AG04450 (cell line): Measurements from ENCODE around the gene TCEA2. TPM values are rescaled to one million over a fixed set of nuclear protein-coding genes. Genes with fewer than 3 reads are reported as not detected.

Experiments
- CTCF ChIA-PET: fragments of 300-600, 350-600 bp; formaldehyde crosslinking; extraction: SDS; loops from one replicate; lab custom pipeline; 2022; ENCODE audit warnings: antibody characterized with exemption, inconsistent platforms; lab: Charles Lee
- POLR2A ChIA-PET: fragments of 350-600 bp; formaldehyde crosslinking; extraction: SDS; loops from one replicate; lab custom pipeline; 2021; ENCODE audit warnings: antibody characterized with exemption, inconsistent platforms; lab: Yijun Ruan, JAX
- DNase-seq: peaks from one replicate; pipeline ENCODE4 v3.0.0-alpha.2; 2011; ENCODE audit warnings: low read depth, low spot score
- H3K27ac ChIP-seq: one replicate; pipeline ENCODE4 v1.5.1; 2012; ENCODE audit warnings: low read depth, low read length, control low read depth
- H3K27me3 ChIP-seq: one replicate; pipeline ENCODE4 v1.6.0; 2012; ENCODE audit warnings: low read length; ENCODE audit not compliant: control insufficient read depth, insufficient read depth
- H3K4me3 ChIP-seq: 2 replicates; pipeline ENCODE4 v1.5.1; 2011; ENCODE audit warnings: mild to moderate bottlenecking, low read depth, low read length, control low read depth
- H3K9me3 ChIP-seq: 2 replicates; pipeline ENCODE4 v1.5.1; 2012; ENCODE audit warnings: low read length; ENCODE audit not compliant: control insufficient read depth, insufficient read depth
- polyA plus RNA-seq: library from polyadenylated mRNA; depleted of rRNA; stranded (reverse); fragments of >200 nt; gene quantifications from 2 replicates; pipeline ENCODE4 v1.2.3, GENCODE V29; 2011
- TF ChIP-seq, protein P1 (sequence below): IDR thresholded peaks from 2 replicates; pipeline ENCODE4 v1.5.1; 2011; ENCODE audit warnings: low read depth, low read length, control low read depth, inconsistent platforms

Gene TCEA2
- polyA plus RNA-seq, 1 experiment = 12.8 TPM

DNA sequence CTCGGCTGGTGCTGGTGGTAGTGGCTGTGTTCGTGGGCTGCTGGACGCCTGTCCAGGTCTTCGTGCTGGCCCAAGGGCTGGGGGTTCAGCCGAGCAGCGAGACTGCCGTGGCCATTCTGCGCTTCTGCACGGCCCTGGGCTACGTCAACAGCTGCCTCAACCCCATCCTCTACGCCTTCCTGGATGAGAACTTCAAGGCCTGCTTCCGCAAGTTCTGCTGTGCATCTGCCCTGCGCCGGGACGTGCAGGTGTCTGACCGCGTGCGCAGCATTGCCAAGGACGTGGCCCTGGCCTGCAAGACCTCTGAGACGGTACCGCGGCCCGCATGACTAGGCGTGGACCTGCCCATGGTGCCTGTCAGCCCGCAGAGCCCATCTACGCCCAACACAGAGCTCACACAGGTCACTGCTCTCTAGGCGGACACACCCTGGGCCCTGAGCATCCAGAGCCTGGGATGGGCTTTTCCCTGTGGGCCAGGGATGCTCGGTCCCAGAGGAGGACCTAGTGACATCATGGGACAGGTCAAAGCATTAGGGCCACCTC, 35.5 kb downstream of the TCEA2 start:
- ChIA-PET CTCF (no interaction called here), POLR2A (no interaction called here)
- Histone ChIP-seq H3K27me3 (peaks cover 31% of the 10 kb centered on the region), H3K4me3 (no peak overlapping the region), H3K27ac (no peak overlapping the region), H3K9me3 (peaks cover 5% of the 10 kb centered on the region; the same call in 1 of the 2 replicates)
- TF ChIP-seq, protein P1, sequence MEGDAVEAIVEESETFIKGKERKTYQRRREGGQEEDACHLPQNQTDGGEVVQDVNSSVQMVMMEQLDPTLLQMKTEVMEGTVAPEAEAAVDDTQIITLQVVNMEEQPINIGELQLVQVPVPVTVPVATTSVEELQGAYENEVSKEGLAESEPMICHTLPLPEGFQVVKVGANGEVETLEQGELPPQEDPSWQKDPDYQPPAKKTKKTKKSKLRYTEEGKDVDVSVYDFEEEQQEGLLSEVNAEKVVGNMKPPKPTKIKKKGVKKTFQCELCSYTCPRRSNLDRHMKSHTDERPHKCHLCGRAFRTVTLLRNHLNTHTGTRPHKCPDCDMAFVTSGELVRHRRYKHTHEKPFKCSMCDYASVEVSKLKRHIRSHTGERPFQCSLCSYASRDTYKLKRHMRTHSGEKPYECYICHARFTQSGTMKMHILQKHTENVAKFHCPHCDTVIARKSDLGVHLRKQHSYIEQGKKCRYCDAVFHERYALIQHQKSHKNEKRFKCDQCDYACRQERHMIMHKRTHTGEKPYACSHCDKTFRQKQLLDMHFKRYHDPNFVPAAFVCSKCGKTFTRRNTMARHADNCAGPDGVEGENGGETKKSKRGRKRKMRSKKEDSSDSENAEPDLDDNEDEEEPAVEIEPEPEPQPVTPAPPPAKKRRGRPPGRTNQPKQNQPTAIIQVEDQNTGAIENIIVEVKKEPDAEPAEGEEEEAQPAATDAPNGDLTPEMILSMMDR = no peak
- no peak for DNase-seq

DNA sequence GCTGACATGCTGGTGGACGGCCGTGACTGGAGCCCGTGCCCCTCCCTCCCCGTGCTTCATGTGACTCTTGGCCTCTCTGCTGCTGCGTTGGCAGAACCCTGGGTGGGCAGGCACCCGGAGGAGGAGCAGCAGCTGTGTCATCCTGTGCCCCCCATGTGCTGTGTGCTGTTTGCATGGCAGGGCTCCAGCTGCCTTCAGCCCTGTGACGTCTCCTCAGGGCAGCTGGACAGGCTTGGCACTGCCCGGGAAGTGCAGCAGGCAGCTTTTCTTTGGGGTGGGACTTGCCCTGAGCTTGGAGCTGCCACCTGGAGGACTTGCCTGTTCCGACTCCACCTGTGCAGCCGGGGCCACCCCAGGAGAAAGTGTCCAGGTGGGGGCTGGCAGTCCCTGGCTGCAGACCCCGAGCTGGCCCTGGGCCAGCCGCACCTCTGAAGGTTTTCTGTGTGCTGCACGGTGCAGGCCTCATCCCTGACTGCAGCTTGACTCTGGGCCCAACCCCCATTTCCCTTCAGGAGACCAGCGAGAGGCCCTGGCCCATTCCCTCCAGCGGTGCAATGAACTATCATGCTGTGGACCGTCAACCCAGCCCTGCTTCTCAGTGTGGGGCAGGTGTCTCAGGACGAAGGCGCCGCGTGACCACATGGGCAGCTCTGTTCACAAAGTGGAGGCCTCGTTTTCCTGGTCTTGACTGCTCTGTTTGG, 36.2 kb downstream of the TCEA2 start:
- POLR2A ChIA-PET = no interaction called here
- H3K27ac ChIP-seq = no peak overlapping the region
- H3K9me3 ChIP-seq = peaks cover 5% of the 10 kb centered on the region; the same call in 1 of the 2 replicates
- CTCF ChIA-PET = interaction anchor here (1.3 kb wide), 1 partner anchor 23 kb away, joined by 5 read pairs; no protein-coding TSS in a partner anchor
- TF ChIP-seq, protein P1 = no peak
- no peak overlapping the region for H3K4me3 ChIP-seq
- H3K27me3 ChIP-seq = peaks cover 37% of the 10 kb centered on the region
- no peak for DNase-seq

DNA sequence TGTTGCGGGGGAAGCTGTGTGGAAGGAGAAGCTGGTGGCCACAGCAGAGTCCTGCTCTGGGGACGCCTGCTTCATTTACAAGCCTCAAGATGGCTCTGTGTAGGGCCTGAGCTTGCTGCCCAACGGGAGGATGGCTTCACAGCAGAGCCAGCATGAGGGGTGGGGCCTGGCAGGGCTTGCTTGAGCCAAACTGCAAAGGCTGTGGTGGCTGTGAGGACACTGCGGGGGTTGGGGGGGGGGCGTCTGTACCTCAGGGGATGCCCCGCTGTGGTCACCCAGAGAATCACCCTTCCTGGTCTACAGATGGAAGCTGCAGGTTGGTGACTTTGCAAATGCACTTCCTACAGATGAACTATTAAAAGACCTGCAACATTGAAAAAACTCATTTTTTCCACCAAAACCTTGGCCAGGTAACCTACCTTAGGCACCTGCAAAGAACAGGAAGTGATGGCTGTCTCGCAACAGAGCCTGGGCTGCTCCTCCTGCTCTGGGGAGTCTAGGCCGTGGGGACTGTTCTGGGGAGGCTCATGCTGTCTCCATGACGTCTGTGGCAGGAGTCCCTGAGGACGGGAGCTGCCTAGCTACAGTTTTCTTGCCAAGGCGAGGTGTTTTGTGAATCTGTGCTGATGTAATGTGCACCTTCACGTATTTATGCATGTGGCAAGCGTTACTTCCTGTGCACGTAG, 37.0 kb downstream of the TCEA2 start:
- no peak overlapping the region for H3K27ac ChIP-seq
- H3K4me3 ChIP-seq = no peak overlapping the region
- DNase-seq = no peak
- H3K9me3 ChIP-seq = peaks cover 5% of the 10 kb centered on the region; the same call in 1 of the 2 replicates
- POLR2A ChIA-PET = no interaction called here
- CTCF ChIA-PET = interaction anchor here (1.3 kb wide), 1 partner anchor 22 kb away, joined by 5 read pairs; no protein-coding TSS in a partner anchor
- TF ChIP-seq, protein P1 = no peak
- peaks cover 39% of the 10 kb centered on the region for H3K27me3 ChIP-seq

DNA sequence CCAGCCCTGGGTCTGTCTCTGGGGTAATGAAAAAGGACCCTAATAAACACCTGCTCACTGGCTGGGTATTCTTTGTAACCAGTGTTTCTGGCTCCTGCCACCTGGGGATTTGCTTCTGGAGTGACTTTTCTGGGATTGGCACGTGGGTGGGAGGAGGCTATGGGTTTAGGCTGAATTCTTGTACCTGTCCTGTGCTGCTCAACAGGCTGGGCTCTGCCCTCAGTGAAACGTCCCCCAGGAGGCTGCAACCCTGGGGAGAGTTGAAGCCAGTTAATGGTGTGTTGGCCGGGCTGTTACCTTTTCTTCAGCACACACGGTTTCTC, 37.5 kb downstream of the TCEA2 start:
- TF ChIP-seq, protein P1 = no peak
- H3K27me3 ChIP-seq = peaks cover 39% of the 10 kb centered on the region
- no peak overlapping the region for H3K27ac ChIP-seq
- ChIA-PET CTCF (interaction anchor here (1.3 kb wide), 1 partner anchor 21 kb away, joined by 5 read pairs; no protein-coding TSS in a partner anchor), POLR2A (no interaction called here)
- DNase-seq = no peak
- H3K4me3 ChIP-seq = no peak overlapping the region
- H3K9me3 ChIP-seq = peaks cover 5% of the 10 kb centered on the region; the same call in 1 of the 2 replicates
